OCI-LY3 (cell line): ENCODE data around the gene CPT1A.

Experiments used
- H2AFZ ChIP-seq: fragments of 200-600, 300-600 bp; shearing (Covaris generic); 2 replicates; pipeline ENCODE4 v1.6.0; 2014; ENCODE audit warnings: antibody characterized with exemption, low read depth, low read length
- H3K27ac ChIP-seq: fragments of 200-600, 300-600 bp; sonication (generic); 2 replicates; pipeline ENCODE4 v1.5.1; 2014; ENCODE audit warnings: mild to moderate bottlenecking, low read length, moderate library complexity, mixed read lengths
- H3K27me3 ChIP-seq: fragments of 200-600, 300-600 bp; sonication (generic); 2 replicates; pipeline ENCODE4 v1.6.1; 2014; ENCODE audit warnings: low read depth, low read length, mixed read lengths
- H3K36me3 ChIP-seq: fragments of 200-600, 300-600 bp; sonication (generic); replicated peaks from 2 replicates; pipeline ENCODE3; 2014; ENCODE audit warnings: low read depth, low read length, mixed read lengths
- H3K4me1 ChIP-seq: fragments of 300-600, 200-600 bp; sonication (generic); 2 replicates; pipeline ENCODE4 v1.6.1; 2014; ENCODE audit warnings: low read length, mixed read lengths
- H3K4me2 ChIP-seq: fragments of 200-600, 300-600 bp; sonication (generic); 2 replicates; pipeline ENCODE4 v1.6.1; 2014; ENCODE audit warnings: low read length, mixed read lengths
- H3K4me3 ChIP-seq: fragments of 300-600, 200-600 bp; sonication (generic); 2 replicates; pipeline ENCODE4 v1.5.1; 2014; ENCODE audit warnings: antibody characterized with exemption, mild to moderate bottlenecking, low read length, moderate library complexity
- H3K79me2 ChIP-seq: fragments of 300-600, 200-600 bp; shearing (Covaris generic); 2 replicates; pipeline ENCODE4 v1.6.1; 2014; ENCODE audit warnings: mild to moderate bottlenecking, low read length, mixed read lengths
- H3K9ac ChIP-seq: fragments of 300-600, 200-600 bp; shearing (Covaris generic); 2 replicates; pipeline ENCODE4 v1.6.0; 2014; ENCODE audit warnings: mild to moderate bottlenecking, low read length, moderate library complexity
- H3K9me3 ChIP-seq: fragments of 200-600, 300-600 bp; shearing (Covaris generic); 2 replicates; pipeline ENCODE4 v1.6.1; 2014; ENCODE audit warnings: low read length, mixed read lengths; ENCODE audit not compliant: insufficient read depth
- H4K20me1 ChIP-seq: fragments of 200-600, 300-600 bp; sonication (generic); 2 replicates; pipeline ENCODE4 v1.6.1; 2016; ENCODE audit warnings: low read length, mixed read lengths; ENCODE audit not compliant: insufficient read depth
- EZH2phosphoT487 ChIP-seq: fragments of 200-600 bp; shearing (Covaris generic); IDR thresholded peaks from 2 replicates; pipeline ENCODE4 v1.6.1; 2018; ENCODE audit warnings: antibody characterized with exemption, mixed run types, low read depth
- TF ChIP-seq, protein P1 (sequence below): fragments of 200-600, 300-600 bp; sonication (generic); IDR thresholded peaks from 2 replicates; pipeline ENCODE4 v1.5.1; 2014; ENCODE audit warnings: antibody characterized with exemption, low read length, low read depth

The CPT1A gene

GRCh38 chr11:68825571-68825970, 16.1 kb downstream of the CPT1A start:
- H3K4me1 ChIP-seq: no peaks in the 10 kb centered on the region
- no peak overlapping the region for H3K4me2 ChIP-seq
- no peaks in the 10 kb centered on the region for H3K9me3 ChIP-seq
- H3K79me2 ChIP-seq: no peaks in the 10 kb centered on the region
- no peaks in the 10 kb centered on the region for H3K36me3 ChIP-seq
- no peaks in the 10 kb centered on the region for H4K20me1 ChIP-seq
- H3K4me3 ChIP-seq: no peak overlapping the region
- no peaks in the 10 kb centered on the region for H3K27me3 ChIP-seq
- no peak overlapping the region for H3K9ac ChIP-seq
- TF ChIP-seq EZH2phosphoT487: no peak
- TF ChIP-seq, protein P1, sequence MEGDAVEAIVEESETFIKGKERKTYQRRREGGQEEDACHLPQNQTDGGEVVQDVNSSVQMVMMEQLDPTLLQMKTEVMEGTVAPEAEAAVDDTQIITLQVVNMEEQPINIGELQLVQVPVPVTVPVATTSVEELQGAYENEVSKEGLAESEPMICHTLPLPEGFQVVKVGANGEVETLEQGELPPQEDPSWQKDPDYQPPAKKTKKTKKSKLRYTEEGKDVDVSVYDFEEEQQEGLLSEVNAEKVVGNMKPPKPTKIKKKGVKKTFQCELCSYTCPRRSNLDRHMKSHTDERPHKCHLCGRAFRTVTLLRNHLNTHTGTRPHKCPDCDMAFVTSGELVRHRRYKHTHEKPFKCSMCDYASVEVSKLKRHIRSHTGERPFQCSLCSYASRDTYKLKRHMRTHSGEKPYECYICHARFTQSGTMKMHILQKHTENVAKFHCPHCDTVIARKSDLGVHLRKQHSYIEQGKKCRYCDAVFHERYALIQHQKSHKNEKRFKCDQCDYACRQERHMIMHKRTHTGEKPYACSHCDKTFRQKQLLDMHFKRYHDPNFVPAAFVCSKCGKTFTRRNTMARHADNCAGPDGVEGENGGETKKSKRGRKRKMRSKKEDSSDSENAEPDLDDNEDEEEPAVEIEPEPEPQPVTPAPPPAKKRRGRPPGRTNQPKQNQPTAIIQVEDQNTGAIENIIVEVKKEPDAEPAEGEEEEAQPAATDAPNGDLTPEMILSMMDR: 0 out of 2 replicates have a peak, but pooled peaks have one; percentile 11
- H2AFZ ChIP-seq: no peak overlapping the region
- H3K27ac ChIP-seq: no peak overlapping the region

- H3K9me3 ChIP-seq: no peaks in the 10 kb centered on the region
- TF ChIP-seq, protein P1: no peak
- no peak for TF ChIP-seq EZH2phosphoT487
- H3K79me2 ChIP-seq: no peaks in the 10 kb centered on the region
- H3K27me3 ChIP-seq: no peaks in the 10 kb centered on the region
- no peak overlapping the region for H3K27ac ChIP-seq
- no peak overlapping the region for H2AFZ ChIP-seq
- H3K9ac ChIP-seq: no peak overlapping the region
- H4K20me1 ChIP-seq: no peaks in the 10 kb centered on the region
- H3K4me2 ChIP-seq: no peak overlapping the region
- H3K4me1 ChIP-seq: no peaks in the 10 kb centered on the region
- no peaks in the 10 kb centered on the region for H3K36me3 ChIP-seq
- no peak overlapping the region for H3K4me3 ChIP-seq
Measured at GRCh38 chr11:68822546-68822945, 19.2 kb downstream of the CPT1A start.

DNA sequence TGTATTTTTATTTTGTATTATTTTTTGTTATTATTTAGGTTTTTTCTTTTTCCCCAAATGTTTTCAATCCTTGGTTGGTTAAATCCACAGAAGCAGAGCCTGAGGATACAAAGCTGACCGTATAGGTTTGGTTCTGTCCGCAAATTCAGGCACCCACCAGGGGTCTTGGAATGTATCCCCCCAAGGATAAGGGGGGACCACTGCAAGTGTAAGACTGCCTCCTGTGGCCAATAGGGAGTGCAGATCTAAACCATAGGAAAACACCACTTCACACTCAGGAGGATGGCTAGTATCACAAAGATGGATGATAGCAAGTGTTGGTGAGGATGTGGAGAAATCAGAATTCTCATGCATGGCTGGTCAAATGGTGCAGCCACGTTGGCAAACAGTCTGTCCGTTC, 20.0 kb downstream of the CPT1A start:
- no peak overlapping the region for H3K9ac ChIP-seq
- TF ChIP-seq EZH2phosphoT487: no peak
- TF ChIP-seq, protein P1: peak; percentile 15; the same call in 1 of the 2 replicates
- H2AFZ ChIP-seq: no peak overlapping the region
- no peaks in the 10 kb centered on the region for H3K36me3 ChIP-seq
- H3K4me3 ChIP-seq: no peak overlapping the region
- H3K27me3 ChIP-seq: no peaks in the 10 kb centered on the region
- no peaks in the 10 kb centered on the region for H3K79me2 ChIP-seq
- no peak overlapping the region for H3K4me2 ChIP-seq
- no peaks in the 10 kb centered on the region for H4K20me1 ChIP-seq
- H3K9me3 ChIP-seq: no peaks in the 10 kb centered on the region
- H3K4me1 ChIP-seq: no peaks in the 10 kb centered on the region
- H3K27ac ChIP-seq: no peak overlapping the region

DNA sequence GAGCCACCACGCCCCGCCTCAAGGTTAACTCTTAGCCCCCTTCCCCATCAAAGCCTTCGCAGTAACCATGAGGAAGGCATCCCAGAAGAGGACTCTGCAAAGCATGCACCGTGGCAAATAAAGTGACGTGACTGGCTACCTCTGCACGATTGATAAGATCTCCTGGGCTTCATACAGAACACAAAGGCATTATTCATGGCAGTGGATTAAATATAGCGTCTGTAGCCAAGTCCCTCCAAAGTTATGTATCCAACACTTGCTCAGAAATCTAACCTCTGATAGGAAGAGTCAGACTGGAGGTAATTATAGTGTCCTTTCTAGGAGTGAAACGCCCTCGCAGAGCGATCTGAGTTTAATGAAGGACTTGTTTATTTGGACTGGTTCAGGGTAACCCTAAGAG, 22.4 kb downstream of the CPT1A start:
- Histone ChIP-seq H3K9me3 (no peaks in the 10 kb centered on the region), H2AFZ (no peak overlapping the region), H3K79me2 (no peaks in the 10 kb centered on the region), H3K36me3 (no peaks in the 10 kb centered on the region), H3K9ac (no peak overlapping the region), H4K20me1 (no peaks in the 10 kb centered on the region), H3K4me1 (no peaks in the 10 kb centered on the region), H3K27me3 (no peaks in the 10 kb centered on the region), H3K4me3 (no peak overlapping the region), H3K4me2 (no peak overlapping the region), H3K27ac (no peak overlapping the region)
- TF ChIP-seq, protein P1: no peak
- TF ChIP-seq EZH2phosphoT487: no peak
